22Rv1 (cell line): Measurements from ENCODE around the gene DHRSX.

Experiments used
- ZFX ChIP-seq: fragments of 450-650 bp; IDR thresholded peaks from 2 replicates; pipeline ENCODE4 v1.6.1; 2017; ENCODE audit warnings: antibody characterized with exemption, borderline replicate concordance
- TF ChIP-seq, protein P1 (sequence below): fragments of 450-650 bp; IDR thresholded peaks from 2 replicates; pipeline ENCODE4 v1.5.1; 2017; ENCODE audit warnings: mild to moderate bottlenecking

DNA sequence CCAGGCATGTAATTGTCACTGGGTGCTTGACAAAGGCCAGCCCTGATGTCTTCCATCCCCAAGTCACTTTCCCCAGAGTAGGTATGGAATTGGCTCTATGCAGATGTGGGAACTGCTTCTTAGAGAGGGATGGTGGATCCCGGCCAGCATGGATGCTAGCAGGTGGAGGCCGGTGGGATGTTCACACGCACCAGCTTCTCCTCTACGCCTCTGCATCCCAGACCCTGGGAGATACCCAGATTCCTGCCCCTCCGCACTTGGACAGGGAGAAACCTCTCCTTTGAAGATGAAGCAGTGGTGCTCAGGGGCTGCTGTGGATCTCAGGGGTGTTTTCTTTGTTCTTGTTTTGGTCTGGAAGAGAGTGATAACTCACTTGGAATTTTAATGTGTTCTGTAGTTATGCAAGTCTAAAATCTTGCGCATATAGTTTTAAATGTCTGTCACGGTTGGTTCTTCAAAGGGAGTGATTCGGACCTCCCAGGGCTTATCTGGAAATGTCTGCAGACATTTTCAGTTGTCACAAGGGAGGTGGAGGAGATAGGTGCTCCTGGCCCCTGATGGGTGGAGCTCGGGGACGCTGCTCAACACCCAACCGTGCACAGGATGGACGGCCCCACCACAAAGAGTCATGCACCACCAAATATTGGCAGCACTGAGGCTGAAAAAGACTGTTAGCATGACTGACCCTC is 308.0 kb downstream of the DHRSX start:
- TF ChIP-seq, protein P1, sequence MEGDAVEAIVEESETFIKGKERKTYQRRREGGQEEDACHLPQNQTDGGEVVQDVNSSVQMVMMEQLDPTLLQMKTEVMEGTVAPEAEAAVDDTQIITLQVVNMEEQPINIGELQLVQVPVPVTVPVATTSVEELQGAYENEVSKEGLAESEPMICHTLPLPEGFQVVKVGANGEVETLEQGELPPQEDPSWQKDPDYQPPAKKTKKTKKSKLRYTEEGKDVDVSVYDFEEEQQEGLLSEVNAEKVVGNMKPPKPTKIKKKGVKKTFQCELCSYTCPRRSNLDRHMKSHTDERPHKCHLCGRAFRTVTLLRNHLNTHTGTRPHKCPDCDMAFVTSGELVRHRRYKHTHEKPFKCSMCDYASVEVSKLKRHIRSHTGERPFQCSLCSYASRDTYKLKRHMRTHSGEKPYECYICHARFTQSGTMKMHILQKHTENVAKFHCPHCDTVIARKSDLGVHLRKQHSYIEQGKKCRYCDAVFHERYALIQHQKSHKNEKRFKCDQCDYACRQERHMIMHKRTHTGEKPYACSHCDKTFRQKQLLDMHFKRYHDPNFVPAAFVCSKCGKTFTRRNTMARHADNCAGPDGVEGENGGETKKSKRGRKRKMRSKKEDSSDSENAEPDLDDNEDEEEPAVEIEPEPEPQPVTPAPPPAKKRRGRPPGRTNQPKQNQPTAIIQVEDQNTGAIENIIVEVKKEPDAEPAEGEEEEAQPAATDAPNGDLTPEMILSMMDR, result no peak
- no peak for TF ChIP-seq ZFX
